Activated CD4-positive, alpha-beta T cell treated with anti-CD3 and anti-CD28 coated beads, Interleukin-2, amount 10 ng/mL, durations not matched to agents 24 days and 14 days (primary cell): Measurements from ENCODE around the gene SPRR4. TPM values are rescaled to one million over a fixed set of nuclear protein-coding genes. Genes with fewer than 3 reads are reported as not detected.

Experiments used
- DNase-seq: peaks from one replicate; pipeline ENCODE4 v3.0.0; 2022
- H3K27ac Mint-ChIP-seq: one replicate; pipeline ENCODE4 v1.8.0; 2022; ENCODE audit warnings: mild to moderate bottlenecking, mixed read lengths
- H3K27me3 Mint-ChIP-seq: one replicate; pipeline ENCODE4 v1.8.0; 2022; ENCODE audit warnings: mixed read lengths
- H3K36me3 Mint-ChIP-seq: one replicate; pipeline ENCODE4 v1.8.0; 2022; ENCODE audit warnings: low read depth, mild to moderate bottlenecking, mixed read lengths
- H3K4me1 Mint-ChIP-seq: one replicate; pipeline ENCODE4 v1.8.0; 2021; ENCODE audit warnings: mixed read lengths
- H3K4me3 Mint-ChIP-seq: one replicate; pipeline ENCODE4 v1.8.0; 2022; ENCODE audit warnings: mild to moderate bottlenecking, moderate library complexity, mixed read lengths
- H3K9me3 Mint-ChIP-seq: one replicate; pipeline ENCODE4 v1.8.0; 2021; ENCODE audit warnings: mixed read lengths
- intact Hi-C: fragments of 100-400 bp; cut with micrococcal nuclease; formaldehyde crosslinking; loops from one replicate; pipeline ENCODE4 v1.15.1; 2023
- total RNA-seq: library from RNA; stranded (reverse); gene quantifications from 2 replicates; pipeline ENCODE4 v1.2.3, GENCODE V29; 2022

The SPRR4 gene, protein sequence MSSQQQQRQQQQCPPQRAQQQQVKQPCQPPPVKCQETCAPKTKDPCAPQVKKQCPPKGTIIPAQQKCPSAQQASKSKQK
- not detected in 2 replicates for total RNA-seq

GRCh38 chr1:152970495-152970894 lies at the start of gene SPRR4:
TSS of gene SPRR4 (plus strand) at chr1:152970648. CDS start at chr1:152971891, 1,243 bp downstream.
- intact Hi-C loops = no loop called here
- peaks cover 2% of the 10 kb centered on the region for H3K4me1 Mint-ChIP-seq
- H3K9me3 Mint-ChIP-seq = no peaks in the 10 kb centered on the region
- H3K27ac Mint-ChIP-seq = no peak within 1 kb of the TSS
- no peaks in the 10 kb centered on the region for H3K27me3 Mint-ChIP-seq
- H3K36me3 Mint-ChIP-seq = no peaks in the 10 kb centered on the region
- H3K4me3 Mint-ChIP-seq = no peak within 1 kb of the TSS
- DNase-seq = no peak

- Mint-ChIP-seq H3K4me3 (no peak overlapping the region), H3K27ac (no peak overlapping the region), H3K9me3 (no peaks in the 10 kb centered on the region), H3K4me1 (no peaks in the 10 kb centered on the region), H3K36me3 (no peaks in the 10 kb centered on the region), H3K27me3 (no peaks in the 10 kb centered on the region)
- intact Hi-C loops = no loop called here
- peak; percentile 51 for DNase-seq
Observed at GRCh38 chr1:152924191-152924590, 46.3 kb upstream of the SPRR4 start.

DNA sequence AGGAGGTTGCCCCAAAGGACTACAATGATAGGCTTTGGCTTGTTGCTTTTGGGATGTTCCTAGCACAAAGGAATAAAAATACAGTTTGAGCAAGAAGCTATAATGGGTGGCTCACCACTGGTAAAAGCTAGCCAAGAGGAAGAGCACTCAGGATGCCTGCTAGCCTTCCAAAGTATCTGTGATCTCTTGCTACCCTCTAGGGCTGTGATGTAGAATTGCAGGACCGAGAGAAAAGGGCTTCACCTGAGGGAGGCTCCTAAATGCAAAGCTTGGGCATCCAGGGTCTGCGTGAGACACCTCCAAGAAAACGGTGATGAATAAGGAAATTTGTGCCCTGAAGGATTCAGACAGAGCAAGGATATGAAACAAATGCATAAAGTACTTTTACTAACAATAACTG lies 44.4 kb upstream of the SPRR4 start:
- peak; percentile 50 for DNase-seq
- Mint-ChIP-seq H3K9me3 (no peaks in the 10 kb centered on the region), H3K27ac (no peak overlapping the region), H3K27me3 (peaks cover 2% of the 10 kb centered on the region), H3K4me3 (no peak overlapping the region), H3K36me3 (no peaks in the 10 kb centered on the region), H3K4me1 (no peaks in the 10 kb centered on the region)
- intact Hi-C loops = no loop called here

GRCh38 chr1:152928671-152929070 lies 41.8 kb upstream of the SPRR4 start:
- Mint-ChIP-seq H3K27me3 (peaks cover 2% of the 10 kb centered on the region), H3K4me1 (no peaks in the 10 kb centered on the region), H3K36me3 (no peaks in the 10 kb centered on the region), H3K27ac (no peak overlapping the region), H3K4me3 (no peak overlapping the region), H3K9me3 (no peaks in the 10 kb centered on the region)
- DNase-seq = no peak
- intact Hi-C loops = no loop called here

DNA sequence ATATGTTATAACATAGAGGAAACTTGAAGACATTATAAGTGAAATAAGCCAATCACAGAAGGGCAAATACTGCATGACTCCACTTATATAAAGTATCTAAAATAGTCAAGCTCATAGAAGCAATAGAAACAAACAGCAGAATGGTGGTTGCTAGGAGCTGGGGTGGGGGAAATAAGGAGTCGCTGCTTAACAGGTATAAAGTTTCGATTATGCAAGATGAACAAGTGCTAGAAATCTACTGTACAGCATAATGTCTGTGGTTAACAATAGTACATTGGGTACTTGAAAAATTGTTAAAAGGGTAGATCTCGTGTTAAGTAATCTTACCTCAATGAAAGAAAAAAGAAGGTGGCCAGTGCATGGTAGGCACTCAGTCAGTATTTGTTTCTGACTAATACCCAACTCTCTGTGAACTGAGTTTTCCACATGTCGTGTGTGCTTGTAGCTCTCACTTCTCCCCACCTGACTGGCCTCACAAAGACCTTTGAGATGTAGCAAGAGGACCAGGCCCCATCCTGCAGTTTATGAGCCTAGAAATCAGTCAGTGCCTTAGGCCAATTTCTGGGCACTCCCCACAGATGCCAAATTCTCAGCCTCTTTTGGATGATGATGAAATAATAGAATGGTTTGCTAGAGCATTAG lies 38.2 kb upstream of the SPRR4 start:
- no peak overlapping the region for H3K4me3 Mint-ChIP-seq
- H3K36me3 Mint-ChIP-seq = no peaks in the 10 kb centered on the region
- no peaks in the 10 kb centered on the region for H3K9me3 Mint-ChIP-seq
- H3K4me1 Mint-ChIP-seq = no peaks in the 10 kb centered on the region
- intact Hi-C loops = no loop called here
- H3K27me3 Mint-ChIP-seq = peaks cover 2% of the 10 kb centered on the region
- no peak for DNase-seq
- H3K27ac Mint-ChIP-seq = no peak overlapping the region

DNA sequence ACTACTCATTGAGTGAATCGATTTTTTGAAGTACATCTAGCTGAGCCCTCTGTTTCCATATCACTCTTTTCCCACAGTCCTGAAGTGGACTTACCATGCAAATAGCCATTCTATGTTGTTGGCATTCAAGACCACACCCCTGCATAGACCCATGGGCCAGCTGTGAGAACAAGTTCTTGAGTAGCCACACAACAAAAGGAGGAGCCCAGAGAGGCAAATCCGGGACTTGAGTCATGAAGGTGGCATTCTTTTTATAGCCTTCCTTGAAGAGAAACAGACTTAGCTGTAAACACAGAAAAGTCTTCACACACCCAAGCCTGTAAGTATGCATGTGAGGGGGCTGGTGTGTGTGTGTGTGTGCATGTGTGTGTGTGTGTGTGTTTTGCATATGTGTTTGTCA lies 37.3 kb upstream of the SPRR4 start:
- Mint-ChIP-seq H3K4me3 (no peak overlapping the region), H3K4me1 (no peaks in the 10 kb centered on the region), H3K36me3 (no peaks in the 10 kb centered on the region), H3K27ac (no peak overlapping the region), H3K9me3 (no peaks in the 10 kb centered on the region), H3K27me3 (peaks cover 2% of the 10 kb centered on the region)
- intact Hi-C loops = no loop called here
- no peak for DNase-seq

DNA sequence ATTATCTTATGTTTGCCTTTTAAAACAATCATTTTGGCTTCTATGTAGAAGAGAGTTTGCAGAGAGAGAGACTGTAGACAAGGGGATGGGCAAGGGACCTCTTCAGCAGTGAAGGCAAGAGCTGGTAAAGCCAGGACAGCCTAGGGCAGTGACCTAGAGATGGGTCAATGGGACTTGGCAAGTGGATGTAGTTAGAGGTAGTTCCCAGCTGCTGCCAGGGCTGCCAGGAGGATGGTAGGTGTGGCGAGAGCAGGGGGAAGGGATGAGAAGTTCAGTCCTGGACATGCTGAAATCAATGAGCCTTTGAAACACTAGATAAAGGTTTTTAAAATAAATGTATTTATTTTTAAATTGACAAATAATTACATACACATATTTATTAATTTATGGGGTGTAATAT lies 29.8 kb upstream of the SPRR4 start:
- DNase-seq = peak; percentile 22
- no peaks in the 10 kb centered on the region for H3K36me3 Mint-ChIP-seq
- intact Hi-C loops = no loop called here
- H3K4me3 Mint-ChIP-seq = no peak overlapping the region
- peaks cover 2% of the 10 kb centered on the region for H3K27me3 Mint-ChIP-seq
- no peaks in the 10 kb centered on the region for H3K4me1 Mint-ChIP-seq
- no peak overlapping the region for H3K27ac Mint-ChIP-seq
- H3K9me3 Mint-ChIP-seq = no peaks in the 10 kb centered on the region

DNA sequence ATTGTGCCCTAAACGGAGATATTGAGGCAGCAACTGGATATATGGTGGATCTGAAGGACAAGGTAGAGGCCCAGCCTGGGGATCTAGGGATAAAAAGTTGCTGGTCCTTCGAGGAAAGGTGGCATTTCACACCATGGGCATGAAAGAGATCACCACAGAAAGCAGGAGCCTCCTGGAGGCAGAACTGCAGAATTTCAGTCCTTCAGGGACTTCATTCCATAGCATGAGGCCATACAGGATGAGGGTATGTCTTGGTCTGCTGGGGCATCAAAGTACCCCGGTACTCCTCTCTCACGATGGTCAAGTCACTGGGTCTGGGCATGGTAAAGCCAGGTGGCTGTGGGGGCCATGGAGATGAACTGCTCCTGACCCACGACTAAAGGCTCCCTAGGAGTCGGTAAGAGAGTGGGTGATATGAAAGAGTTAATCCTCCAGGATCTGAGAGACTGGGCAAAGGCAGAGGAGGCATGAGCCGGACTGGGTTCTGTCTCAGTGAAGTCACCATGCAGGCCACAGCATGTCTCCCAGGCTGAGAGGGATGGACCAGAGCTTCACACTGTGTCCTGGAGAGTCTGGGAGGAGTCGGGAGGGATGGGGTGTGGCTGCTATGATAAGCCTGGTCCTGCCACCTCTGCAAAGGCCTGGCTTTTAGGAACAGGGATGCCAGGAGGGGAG lies 29.3 kb upstream of the SPRR4 start:
- Mint-ChIP-seq H3K9me3 (no peaks in the 10 kb centered on the region), H3K27me3 (peaks cover 2% of the 10 kb centered on the region), H3K27ac (no peak overlapping the region), H3K36me3 (no peaks in the 10 kb centered on the region), H3K4me1 (no peaks in the 10 kb centered on the region), H3K4me3 (no peak overlapping the region)
- peak; percentile 47 for DNase-seq
- intact Hi-C loops = no loop called here

DNA sequence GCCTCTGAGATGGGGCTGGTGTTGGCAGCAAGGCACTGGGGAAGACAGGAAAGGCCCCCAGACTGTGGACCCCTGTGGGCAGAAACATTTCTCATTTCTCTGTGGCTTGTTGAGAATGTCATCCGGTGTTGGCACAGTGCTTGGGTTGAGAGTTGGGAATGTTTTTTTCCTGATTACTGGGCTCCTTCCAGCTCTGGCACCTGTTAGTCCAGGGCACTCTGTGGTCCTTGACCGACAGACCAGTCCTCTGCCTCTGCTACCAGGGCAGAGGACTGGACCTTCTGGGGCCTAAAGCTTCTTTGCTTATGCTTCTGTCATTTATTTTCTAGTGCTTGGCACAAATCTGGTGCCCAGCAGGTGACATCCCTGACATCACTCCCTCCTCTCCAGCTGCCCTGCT lies 28.3 kb upstream of the SPRR4 start:
- no peak overlapping the region for H3K27ac Mint-ChIP-seq
- no peaks in the 10 kb centered on the region for H3K9me3 Mint-ChIP-seq
- H3K4me1 Mint-ChIP-seq = no peaks in the 10 kb centered on the region
- DNase-seq = no peak
- no peaks in the 10 kb centered on the region for H3K36me3 Mint-ChIP-seq
- no peak overlapping the region for H3K4me3 Mint-ChIP-seq
- peaks cover 2% of the 10 kb centered on the region for H3K27me3 Mint-ChIP-seq
- intact Hi-C loops = no loop called here

DNA sequence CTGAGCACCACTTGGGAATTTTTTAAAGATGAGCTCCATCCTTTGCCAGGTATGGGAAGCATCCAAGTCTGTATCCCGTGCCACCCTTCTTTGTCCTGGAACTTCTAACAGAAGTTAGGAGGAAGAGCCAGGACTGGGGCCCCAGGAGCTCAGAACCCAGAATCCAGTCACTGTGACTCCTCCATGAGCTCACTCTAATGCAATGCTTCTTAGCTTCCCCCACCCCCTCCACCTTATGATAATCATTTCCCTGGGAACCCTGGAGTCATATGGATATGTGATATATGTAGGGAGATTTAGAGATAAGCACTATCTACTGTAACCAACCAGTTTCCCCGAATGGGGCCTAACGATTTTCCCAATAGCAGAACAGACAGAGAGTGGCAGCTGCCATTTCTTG lies 24.2 kb upstream of the SPRR4 start:
- Mint-ChIP-seq H3K36me3 (no peaks in the 10 kb centered on the region), H3K27ac (no peak overlapping the region), H3K4me3 (no peak overlapping the region), H3K9me3 (no peaks in the 10 kb centered on the region), H3K27me3 (peaks cover 2% of the 10 kb centered on the region), H3K4me1 (no peaks in the 10 kb centered on the region)
- intact Hi-C loops = no loop called here
- DNase-seq = no peak

DNA sequence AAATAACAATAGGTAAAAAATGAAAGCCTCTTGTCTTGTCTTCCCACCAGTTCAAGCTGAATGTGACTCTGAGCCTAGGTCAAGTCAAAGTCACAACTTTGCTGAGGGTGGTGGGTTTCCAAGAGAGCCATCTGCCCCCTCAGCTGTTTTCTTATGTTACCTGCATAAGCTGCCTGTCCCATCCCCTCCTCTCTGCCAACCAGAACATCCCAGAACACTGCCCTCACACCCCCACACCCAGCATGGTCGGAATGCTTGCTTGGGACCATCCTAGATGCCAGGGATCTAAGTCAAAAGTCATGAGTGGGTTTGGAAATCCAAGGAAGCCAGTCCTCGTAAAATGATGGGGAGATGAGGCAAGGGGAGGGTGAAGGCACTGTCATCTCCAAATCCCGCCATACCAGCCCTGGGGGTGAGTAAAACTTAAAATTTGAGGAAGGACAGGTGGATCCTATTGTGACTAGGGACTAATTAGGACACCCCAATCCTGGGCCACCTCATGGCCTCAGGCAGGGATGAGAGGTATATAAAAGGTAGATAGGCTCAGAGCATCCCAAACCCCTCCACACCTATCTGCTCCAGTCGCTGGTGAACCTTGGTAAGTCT lies 23.7 kb upstream of the SPRR4 start, which contains the start of gene SPRR5:
SPRR5 (plus strand) TSS at position 556 of the 606 bp plus-strand sequence. CDS start 1,349 bp downstream, outside the sequence.
- no peaks in the 10 kb centered on the region for H3K4me1 Mint-ChIP-seq
- no peak within 1 kb of the TSS for H3K27ac Mint-ChIP-seq
- H3K27me3 Mint-ChIP-seq = peaks cover 2% of the 10 kb centered on the region
- H3K9me3 Mint-ChIP-seq = no peaks in the 10 kb centered on the region
- intact Hi-C loops = no loop called here
- no peaks in the 10 kb centered on the region for H3K36me3 Mint-ChIP-seq
- no peak within 1 kb of the TSS for H3K4me3 Mint-ChIP-seq
- DNase-seq = no peak

GRCh38 chr1:152951711-152952110 lies 18.7 kb upstream of the SPRR4 start:
- no peak for DNase-seq
- H3K27me3 Mint-ChIP-seq = no peaks in the 10 kb centered on the region
- intact Hi-C loops = no loop called here
- no peak overlapping the region for H3K4me3 Mint-ChIP-seq
- no peaks in the 10 kb centered on the region for H3K9me3 Mint-ChIP-seq
- no peak overlapping the region for H3K27ac Mint-ChIP-seq
- no peaks in the 10 kb centered on the region for H3K36me3 Mint-ChIP-seq
- H3K4me1 Mint-ChIP-seq = peaks cover 2% of the 10 kb centered on the region

DNA sequence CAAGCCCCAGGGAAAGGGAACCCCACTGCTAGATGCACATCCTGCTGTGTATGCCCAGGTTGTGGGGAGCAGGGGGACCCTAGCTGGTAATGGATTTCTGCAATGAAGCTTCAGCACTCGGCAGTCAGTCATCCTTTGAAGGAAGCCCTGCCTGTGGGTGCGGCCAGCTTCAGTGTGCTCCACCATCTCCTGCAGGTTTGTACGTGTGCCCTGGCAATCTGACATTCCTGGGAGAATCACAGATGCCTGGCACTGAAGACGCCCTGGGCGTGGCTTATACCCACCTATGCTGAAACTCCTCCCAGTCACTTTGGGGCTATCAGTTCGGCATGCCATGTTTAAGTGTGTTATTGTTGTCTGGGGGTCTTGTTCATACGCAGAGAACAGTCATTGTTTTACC lies 16.7 kb upstream of the SPRR4 start:
- H3K27me3 Mint-ChIP-seq = no peaks in the 10 kb centered on the region

GRCh38 chr1:152954436-152954835 lies 16.0 kb upstream of the SPRR4 start:
- no peaks in the 10 kb centered on the region for H3K36me3 Mint-ChIP-seq
- peaks cover 2% of the 10 kb centered on the region for H3K4me1 Mint-ChIP-seq
- no peaks in the 10 kb centered on the region for H3K9me3 Mint-ChIP-seq
- H3K27ac Mint-ChIP-seq = no peak overlapping the region
- no peak for DNase-seq
- intact Hi-C loops = no loop called here
- H3K27me3 Mint-ChIP-seq = no peaks in the 10 kb centered on the region
- no peak overlapping the region for H3K4me3 Mint-ChIP-seq

More for the DNA sequence above, 16.7 kb upstream of the SPRR4 start:
- intact Hi-C loops = no loop called here
- no peaks in the 10 kb centered on the region for H3K36me3 Mint-ChIP-seq
- no peaks in the 10 kb centered on the region for H3K9me3 Mint-ChIP-seq
- H3K4me1 Mint-ChIP-seq = peaks cover 2% of the 10 kb centered on the region
- no peak overlapping the region for H3K27ac Mint-ChIP-seq
- DNase-seq = no peak
- H3K4me3 Mint-ChIP-seq = no peak overlapping the region
